HG02642 (cell line): ENCODE data around the gene CYB5R2.
"Not testable (repeated sequence)": the region's sequence is repeated elsewhere in the genome, so short reads cannot be mapped to it uniquely, and the experiment has no call there.

Source experiments
- ATAC-seq: cut with Tn5 transposase; IDR thresholded peaks from one replicate; pipeline ENCODE4 v1.9.1; 2021; ENCODE audit warnings: mild to moderate bottlenecking; ENCODE audit not compliant: unreplicated experiment, poor library complexity

The CYB5R2 gene

GRCh38 chr11:7671347-7672215, 1.7 kb downstream of the CYB5R2 start:
- ATAC-seq: peak; percentile 71

- no peak for ATAC-seq
Observed at GRCh38 chr11:7670641-7671040, 2.7 kb downstream of the CYB5R2 start.

GRCh38 chr11:7668911-7669310, 4.4 kb downstream of the CYB5R2 start:
- no peak for ATAC-seq

GRCh38 chr11:7668464-7668863, 4.8 kb downstream of the CYB5R2 start:
- no peak for ATAC-seq

GRCh38 chr11:7667460-7667859, 5.8 kb downstream of the CYB5R2 start:
- no peak for ATAC-seq

GRCh38 chr11:7666292-7666866, 6.9 kb downstream of the CYB5R2 start:
- ATAC-seq: no peak

- ATAC-seq: peak; percentile 99
Observed at GRCh38 chr11:7665473-7666291, 7.6 kb downstream of the CYB5R2 start.

GRCh38 chr11:7664867-7665266, 8.4 kb downstream of the CYB5R2 start:
- no peak for ATAC-seq

- ATAC-seq: not testable (repeated sequence)
Observed at GRCh38 chr11:7663531-7663930, 9.8 kb downstream of the CYB5R2 start.

- ATAC-seq: no peak
Observed at GRCh38 chr11:7657306-7658025, 15.8 kb downstream of the CYB5R2 start.

- ATAC-seq: no peak
Observed at GRCh38 chr11:7656704-7657103, 16.6 kb downstream of the CYB5R2 start.

- no peak for ATAC-seq
Observed at GRCh38 chr11:7655253-7656217, 17.8 kb downstream of the CYB5R2 start.

GRCh38 chr11:7654195-7654705, 19.1 kb downstream of the CYB5R2 start:
- ATAC-seq: no peak

- ATAC-seq: no peak
Observed at GRCh38 chr11:7651700-7652099, 21.6 kb downstream of the CYB5R2 start.

GRCh38 chr11:7651140-7651551, 22.2 kb downstream of the CYB5R2 start:
- no peak for ATAC-seq

GRCh38 chr11:7648264-7648663, 25.0 kb downstream of the CYB5R2 start:
- no peak for ATAC-seq

- ATAC-seq: no peak
Observed at GRCh38 chr11:7646866-7647265, 26.4 kb downstream of the CYB5R2 start.

- no peak for ATAC-seq
Observed at GRCh38 chr11:7645206-7645605, 28.1 kb downstream of the CYB5R2 start.

GRCh38 chr11:7643314-7643713, 30.0 kb downstream of the CYB5R2 start:
- ATAC-seq: no peak
